ENCODE results near the gene MUC5AC. TPM values are rescaled to one million over a fixed set of nuclear protein-coding genes. Genes with fewer than 3 reads are reported as not detected.

Gene MUC5AC
- total RNA-seq, 2 experiments from 2014 or later = not detected

- H3K4me1 Mint-ChIP-seq (ENCODE audit: low read depth) = no peaks in the 10 kb centered on the region
- no peak overlapping the region for H3K4me3 Mint-ChIP-seq
- ChIA-PET POLR2A (no interaction called here), CTCF (interaction anchor here (1.0 to 1.2 kb wide), 2 partner anchors 312 to 372 kb away, joined by 6 to 12 read pairs; no protein-coding TSS in a partner anchor)
- H3K27ac Mint-ChIP-seq = no peak overlapping the region
- intact Hi-C loops (cut with DNase I, micrococcal nuclease) = loop anchor here (1.0 kb wide), 2 partner anchors 312 to 371 kb away; no protein-coding TSS in a partner anchor
- TF ChIP-seq CTCF (IDR thresholded peaks at IDR 0.05) = peak; percentile 84
- Histone ChIP-seq H3K4me3 (ENCODE audit: low read length) (no peak overlapping the region), H3K27ac (ENCODE audit: low read depth in 1 of 2, low read length in 2 of 2) (no peak overlapping the region), H3K36me3 (ENCODE audit: insufficient read depth, low read length) (no peaks in the 10 kb centered on the region), H3K9me3 (ENCODE audit: control insufficient read depth in 1 of 2, insufficient read depth in 1 of 2, low read length in 2 of 2) (peaks cover 0 to 4% of the 10 kb centered on the region in 2 experiments), H3K4me1 (ENCODE audit: insufficient read depth, low read length) (peaks cover 8% of the 10 kb centered on the region), H3K27me3 (ENCODE audit: control insufficient read depth in 1 of 2, insufficient read depth in 2 of 2, low read length in 2 of 2) (peaks cover 0 to 3% of the 10 kb centered on the region in 2 experiments)
- peak; percentile 88 for ATAC-seq (ENCODE audit: poor library complexity)
- H3K9me3 Mint-ChIP-seq = no peaks in the 10 kb centered on the region
- no peaks in the 10 kb centered on the region for H3K36me3 Mint-ChIP-seq (ENCODE audit: low read depth)
- peak; percentile 39 to 81 (median 57) for DNase-seq
- no peaks in the 10 kb centered on the region for H3K27me3 Mint-ChIP-seq
These were observed 45.2 kb downstream of the MUC5AC start for GRCh38 chr11:1202776-1203504.

GRCh38 chr11:1203505-1204271 is 45.9 kb downstream of the MUC5AC start:
- peaks cover 0 to 3% of the 10 kb centered on the region in 2 experiments for H3K27me3 ChIP-seq (ENCODE audit: control insufficient read depth in 1 of 2, insufficient read depth in 2 of 2, low read length in 2 of 2)
- peaks cover 0 to 11% of the 10 kb centered on the region in 2 experiments for H3K9me3 ChIP-seq (ENCODE audit: control insufficient read depth in 1 of 2, insufficient read depth in 1 of 2, low read length in 2 of 2)
- ChIA-PET POLR2A (no interaction called here), CTCF (interaction anchor here (1.0 to 1.2 kb wide), 2 partner anchors 311 to 371 kb away, joined by 6 to 12 read pairs; no protein-coding TSS in a partner anchor)
- no peaks in the 10 kb centered on the region for H3K36me3 Mint-ChIP-seq (ENCODE audit: low read depth)
- no peaks in the 10 kb centered on the region for H3K9me3 Mint-ChIP-seq
- H3K27me3 Mint-ChIP-seq = no peaks in the 10 kb centered on the region
- peaks cover 8% of the 10 kb centered on the region for H3K4me1 ChIP-seq (ENCODE audit: insufficient read depth, low read length)
- TF ChIP-seq CTCF (IDR thresholded peaks at IDR 0.05) = no peak
- DNase-seq (peak in 1 of 14 experiments; percentile 4), ATAC-seq (ENCODE audit: poor library complexity) (no peak)
- H3K4me3 ChIP-seq (ENCODE audit: low read length) = no peak overlapping the region
- intact Hi-C loops (cut with DNase I, micrococcal nuclease) = loop anchor here (1.0 kb wide), 2 partner anchors 312 to 371 kb away; no protein-coding TSS in a partner anchor
- H3K4me1 Mint-ChIP-seq (ENCODE audit: low read depth) = no peaks in the 10 kb centered on the region
- H3K27ac Mint-ChIP-seq = no peak overlapping the region
- no peak overlapping the region for H3K4me3 Mint-ChIP-seq
- no peak overlapping the region for H3K27ac ChIP-seq (ENCODE audit: low read depth in 1 of 2, low read length in 2 of 2)
- no peaks in the 10 kb centered on the region for H3K36me3 ChIP-seq (ENCODE audit: insufficient read depth, low read length)

- Histone ChIP-seq H3K27ac (ENCODE audit: low read depth in 1 of 2, low read length in 2 of 2) (no peak overlapping the region), H3K4me1 (ENCODE audit: insufficient read depth, low read length) (peaks cover 8% of the 10 kb centered on the region), H3K9me3 (ENCODE audit: control insufficient read depth in 1 of 2, insufficient read depth in 1 of 2, low read length in 2 of 2) (peaks cover 0 to 19% of the 10 kb centered on the region in 2 experiments), H3K27me3 (ENCODE audit: control insufficient read depth in 1 of 2, insufficient read depth in 2 of 2, low read length in 2 of 2) (peaks cover 0 to 3% of the 10 kb centered on the region in 2 experiments), H3K4me3 (ENCODE audit: low read length) (no peak overlapping the region), H3K36me3 (ENCODE audit: insufficient read depth, low read length) (no peaks in the 10 kb centered on the region)
- DNase-seq = peak in 1 of 14 experiments; percentile 3
- intact Hi-C loops (cut with DNase I, micrococcal nuclease) = no loop called here
- Mint-ChIP-seq H3K4me3 (no peak overlapping the region), H3K27me3 (no peaks in the 10 kb centered on the region), H3K36me3 (ENCODE audit: low read depth) (no peaks in the 10 kb centered on the region), H3K27ac (no peak overlapping the region), H3K9me3 (no peaks in the 10 kb centered on the region), H3K4me1 (ENCODE audit: low read depth) (no peaks in the 10 kb centered on the region)
- POLR2A ChIA-PET = no interaction called here
- CTCF ChIA-PET = no interaction called here
- no peak for ATAC-seq (ENCODE audit: poor library complexity)
- TF ChIP-seq CTCF (IDR thresholded peaks at IDR 0.05) = no peak
These were observed 46.8 kb downstream of the MUC5AC start for GRCh38 chr11:1204381-1205101.
